MM.1S (cell line): ENCODE results near the gene ABCA13.

ENCODE experiments used
- CTCF ChIP-seq: fragments of 300-600 bp; sonication (generic); IDR thresholded peaks from 2 replicates; pipeline ENCODE4 v1.5.1; 2016; ENCODE audit warnings: antibody characterized with exemption, low read length, mixed read lengths
- EZH2 ChIP-seq: fragments of 300-600 bp; sonication (generic); optimal IDR thresholded peaks from 2 replicates; pipeline ENCODE3; 2017; ENCODE audit warnings: low read depth, mild to moderate bottlenecking, antibody characterized with exemption, low read length, mixed read lengths
- EZH2phosphoT487 ChIP-seq: fragments of 300-600 bp; sonication (generic); IDR thresholded peaks from 2 replicates; pipeline ENCODE4 v1.6.1; 2018; ENCODE audit warnings: antibody characterized with exemption, low read length

GRCh38 chr7:48452218-48452617 lies 281.0 kb downstream of the ABCA13 start:
- TF ChIP-seq CTCF (no peak), EZH2phosphoT487 (no peak), EZH2 (no peak)
